Dedifferentiated amniotic fluid mesenchymal stem cell (primary cell): ENCODE measurements around the gene CLDN19.
"Not testable (repeated sequence)": the region's sequence is repeated elsewhere in the genome, so short reads cannot be mapped to it uniquely, and the experiment has no call there.

Experiments used
- DNase-seq: peaks from one replicate; pipeline ENCODE4 v3.0.0-alpha.2; 2016; ENCODE audit errors: extremely low spot score

Gene CLDN19

DNA sequence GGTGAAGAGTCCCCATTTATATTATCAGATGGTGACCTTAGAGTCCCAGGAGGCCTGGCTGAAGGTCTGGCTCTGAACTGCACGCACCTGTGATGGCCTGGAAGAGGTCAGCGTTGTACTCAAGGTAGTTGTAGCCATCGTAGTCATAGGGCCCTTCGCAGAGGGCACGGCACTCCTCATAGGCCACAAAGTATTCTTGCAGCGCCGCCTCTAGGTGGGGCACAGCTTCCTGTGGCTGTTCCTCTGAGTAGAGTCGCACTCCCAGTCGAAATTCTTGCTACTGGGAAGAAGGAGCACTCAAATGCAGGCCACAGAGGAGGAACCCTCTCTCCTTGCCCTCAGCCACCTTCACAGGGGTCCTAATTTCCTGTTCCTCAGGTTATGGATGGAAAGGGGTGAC lies 19.1 kb upstream of the CLDN19 start:
- DNase-seq = no peak

DNA sequence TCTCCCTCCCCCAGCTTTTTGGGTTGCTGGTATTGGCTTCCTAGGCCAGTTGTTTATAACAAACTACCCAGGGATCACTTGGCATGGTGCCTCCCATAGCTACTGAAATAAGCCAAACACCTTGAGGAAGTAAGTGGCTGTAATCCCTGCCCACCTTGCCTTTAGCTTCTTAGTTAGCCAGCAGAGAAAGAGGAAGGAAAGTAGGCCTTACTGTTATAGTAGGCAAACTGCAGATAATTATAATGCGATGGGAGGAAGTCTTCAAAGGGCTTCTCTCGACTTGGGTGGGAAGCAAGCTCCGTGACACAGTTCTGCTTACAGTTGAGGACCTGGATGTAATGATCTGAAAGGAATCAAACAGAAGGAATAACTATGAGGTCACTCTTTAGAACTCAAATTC lies 18.6 kb upstream of the CLDN19 start:
- DNase-seq = no peak

GRCh38 chr1:42757892-42758275 lies 17.8 kb upstream of the CLDN19 start:
- no peak for DNase-seq

GRCh38 chr1:42756956-42757891 lies 17.2 kb upstream of the CLDN19 start:
- peak; percentile 56 for DNase-seq

DNA sequence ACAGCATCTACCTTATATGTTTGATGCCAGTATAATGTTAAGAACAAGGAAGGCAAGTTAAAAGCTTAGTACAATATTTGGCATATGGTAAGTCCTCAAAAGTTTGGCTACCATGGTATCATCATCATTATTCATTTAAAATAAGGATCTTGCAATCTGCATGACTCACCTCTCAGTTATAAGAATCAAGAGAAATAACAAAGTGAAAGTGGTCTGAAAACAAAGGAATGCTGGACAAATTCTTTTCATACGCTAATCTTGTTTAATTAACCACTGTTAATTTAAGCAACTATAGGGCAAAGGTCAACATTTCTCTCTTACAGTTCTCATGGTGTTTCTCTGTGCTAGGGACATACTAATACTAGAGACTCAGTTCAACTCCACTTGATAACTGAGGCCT lies 13.0 kb upstream of the CLDN19 start:
- DNase-seq = no peak

GRCh38 chr1:42752284-42752683 lies 12.2 kb upstream of the CLDN19 start:
- DNase-seq = no peak

DNA sequence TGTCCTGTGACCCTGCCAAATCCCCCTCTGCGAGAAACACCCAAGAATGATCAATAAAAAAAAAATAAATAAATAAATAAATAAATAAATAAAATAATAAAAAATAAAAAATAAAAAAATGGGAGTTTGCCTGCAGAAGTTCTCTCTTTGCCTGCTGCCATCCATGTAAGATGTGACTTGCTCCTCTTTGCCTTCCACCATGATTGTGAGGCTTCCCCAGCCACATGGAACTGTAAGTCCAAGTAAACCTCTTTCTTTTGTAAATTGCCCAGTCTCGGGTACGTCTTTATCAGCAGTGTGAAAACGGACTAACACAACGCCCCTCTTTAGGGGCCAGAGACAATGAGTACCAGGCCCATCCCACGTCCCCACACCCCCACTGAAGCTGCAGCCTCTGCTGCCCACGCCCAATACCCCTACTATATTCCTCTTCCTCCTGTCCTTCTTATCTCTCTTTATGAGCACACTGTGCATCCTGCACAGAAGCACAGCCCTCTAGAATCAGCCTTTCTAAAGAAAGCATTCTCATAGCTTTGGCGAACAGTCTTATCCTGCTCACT lies 11.6 kb upstream of the CLDN19 start:
- DNase-seq = not testable (repeated sequence)

DNA sequence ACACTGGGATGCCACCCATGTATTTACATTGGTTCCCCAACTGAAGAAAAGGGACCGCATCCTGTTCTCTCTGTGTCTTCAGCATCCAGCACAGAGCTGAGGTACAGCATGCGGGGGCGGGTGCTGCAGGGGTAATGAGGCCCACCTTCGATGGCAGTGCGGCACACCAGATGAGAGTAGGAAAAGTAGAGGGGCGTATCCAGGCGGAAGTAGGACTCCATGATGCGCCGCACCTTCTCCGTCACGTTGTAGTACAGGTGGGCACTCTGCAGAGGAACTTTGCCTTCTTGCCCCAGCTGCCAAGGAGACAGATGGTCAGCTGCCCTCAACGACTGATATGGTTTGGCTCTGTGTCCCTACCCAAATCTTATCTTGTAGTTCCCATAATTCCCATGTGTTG lies 10.0 kb upstream of the CLDN19 start:
- no peak for DNase-seq

DNA sequence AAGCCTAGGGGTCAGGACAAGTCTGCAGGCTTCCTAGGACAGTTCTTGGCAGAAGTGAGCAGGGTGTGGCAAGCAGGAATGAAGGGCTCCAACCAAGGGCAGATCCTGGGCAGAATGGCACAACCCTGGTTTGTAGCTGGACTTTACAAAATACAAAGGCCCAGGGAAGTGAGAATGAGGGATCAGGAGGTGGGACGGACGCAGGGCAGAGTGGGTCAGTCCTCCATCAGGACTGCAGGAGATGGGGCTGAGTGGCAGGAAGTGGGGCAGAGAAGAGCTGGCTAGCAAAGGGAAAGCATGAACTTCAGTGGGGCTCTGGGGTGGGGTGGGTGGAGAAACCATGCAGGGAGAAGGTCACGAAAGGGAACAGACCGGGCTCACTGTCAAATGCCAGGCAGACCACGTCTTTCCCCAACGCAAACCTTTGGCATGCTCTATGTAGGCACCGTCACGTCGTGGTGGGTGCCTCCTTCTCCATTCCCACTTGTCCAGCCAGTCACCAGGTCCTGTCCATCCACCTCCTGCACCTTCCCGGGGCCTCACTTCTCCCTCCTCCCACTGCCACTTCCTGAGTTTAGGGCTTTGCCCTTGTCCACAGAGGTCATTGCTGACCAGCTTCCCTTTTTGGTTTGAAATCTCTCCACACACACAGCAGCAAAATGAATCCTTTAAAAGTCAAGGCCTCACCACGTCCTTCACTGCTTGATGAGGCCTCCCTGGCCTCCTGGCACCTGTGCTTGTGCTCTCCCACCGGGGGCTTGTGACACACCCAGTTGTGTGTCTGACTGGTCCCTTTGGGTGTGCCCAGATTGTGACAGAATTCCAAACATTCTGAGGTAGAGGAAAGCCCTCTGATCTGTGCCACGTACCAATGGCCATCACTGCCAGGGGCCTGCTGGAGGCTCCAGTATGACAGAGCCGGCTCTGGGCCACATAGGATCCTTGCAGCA lies 8.7 kb upstream of the CLDN19 start:
- DNase-seq = no peak

DNA sequence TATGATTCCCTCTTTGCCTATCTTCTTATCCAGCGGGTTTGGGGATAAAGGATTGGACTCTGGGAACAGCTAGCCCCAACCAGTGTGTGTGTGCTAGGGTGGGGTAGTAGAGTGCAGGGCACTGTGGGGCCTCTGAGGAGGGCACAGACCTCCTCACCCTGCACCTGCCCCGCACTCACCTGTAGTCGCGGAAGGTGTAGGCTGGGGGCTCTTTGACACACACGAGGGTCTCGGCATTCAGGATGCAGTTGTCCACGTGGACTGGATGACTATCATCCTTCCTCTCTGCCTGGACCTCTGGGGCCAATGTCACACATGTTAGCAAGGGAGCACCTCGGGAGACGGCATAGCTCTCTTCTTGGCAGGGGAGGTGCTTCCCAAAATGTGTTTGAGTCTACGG lies 8.0 kb upstream of the CLDN19 start:
- DNase-seq = no peak

DNA sequence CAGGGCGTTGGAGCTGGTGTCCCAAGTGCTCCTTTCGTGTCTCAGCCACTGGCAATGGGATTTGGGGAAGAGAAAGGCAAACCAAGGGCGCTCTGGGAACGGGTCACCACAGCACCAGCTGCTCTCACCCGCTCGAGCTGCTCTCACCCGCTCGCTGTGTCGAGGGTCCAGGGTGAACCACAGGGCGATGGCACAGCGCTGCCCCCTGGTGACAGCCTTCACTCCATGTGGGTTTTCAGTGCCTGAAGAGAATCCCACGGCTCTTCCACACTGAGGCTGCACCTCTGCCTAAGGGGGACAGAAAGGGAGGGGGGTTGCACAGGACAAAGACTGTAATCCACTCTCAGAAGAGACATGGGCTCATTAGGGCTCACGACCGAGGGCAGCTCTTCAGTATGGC lies 7.1 kb upstream of the CLDN19 start:
- no peak for DNase-seq

- DNase-seq = no peak
Measured at GRCh38 chr1:42746436-42747105, 6.5 kb upstream of the CLDN19 start.

DNA sequence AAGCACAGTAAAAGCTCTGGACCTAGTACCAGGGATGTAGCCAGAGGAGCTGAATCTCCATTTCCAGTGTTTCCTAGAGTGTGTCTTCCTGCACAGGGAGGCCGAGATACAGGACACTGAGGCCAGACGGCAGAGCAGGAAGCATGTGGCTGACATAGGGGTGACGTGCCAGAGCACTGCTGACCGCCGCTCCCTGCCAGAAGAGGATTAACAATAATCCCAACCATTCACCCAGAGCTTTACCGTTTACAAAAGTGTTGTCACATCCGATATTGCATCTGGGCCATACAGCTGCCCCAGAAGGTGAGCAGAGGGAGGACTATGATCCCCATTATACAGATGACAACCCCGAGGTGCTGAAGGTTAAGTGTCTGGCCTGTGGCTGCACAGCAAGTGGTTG lies 5.8 kb upstream of the CLDN19 start:
- no peak for DNase-seq

- no peak for DNase-seq
Measured at GRCh38 chr1:42744148-42744413, 4.0 kb upstream of the CLDN19 start.

- DNase-seq = no peak
Measured at GRCh38 chr1:42743317-42744147, 3.5 kb upstream of the CLDN19 start.

- DNase-seq = no peak
Measured at GRCh38 chr1:42742617-42743316, 2.7 kb upstream of the CLDN19 start.

DNA sequence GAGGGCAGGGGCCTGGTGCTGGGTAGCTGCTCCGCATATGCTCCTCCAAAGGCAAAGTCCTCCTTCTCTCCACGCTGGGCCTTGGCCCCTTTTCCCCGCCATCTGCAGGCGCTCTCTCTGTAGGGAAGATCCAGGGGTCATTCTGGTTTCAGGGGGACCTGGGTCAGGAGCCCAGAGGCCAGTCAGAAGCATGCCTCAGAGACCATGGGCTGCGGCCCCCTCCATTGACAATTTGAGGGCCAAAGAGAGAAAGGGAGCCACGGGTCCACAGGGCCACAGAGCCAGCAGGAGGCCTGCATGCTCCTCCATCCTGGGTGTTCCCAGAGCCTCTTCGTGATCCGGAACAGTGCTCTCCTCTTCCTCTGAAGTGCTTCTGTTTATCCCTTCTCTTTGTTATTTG lies 2.1 kb upstream of the CLDN19 start:
- no peak for DNase-seq

- no peak for DNase-seq
Measured at GRCh38 chr1:42741706-42742105, 1.7 kb upstream of the CLDN19 start.

GRCh38 chr1:42740851-42741580 lies 980 bp upstream of the CLDN19 start:
- DNase-seq = no peak

- no peak for DNase-seq
Measured at GRCh38 chr1:42738678-42739226, 1.3 kb downstream of the CLDN19 start.
